CD4-positive, alpha-beta T cell treated with Interferon alpha-2 for 1 hour (primary cell): ENCODE results near the gene CXCR4.
A peak's percentile ranks its signal among the peaks of the same experiment; 100 is the strongest.
"Not testable (repeated sequence)": the region's sequence is repeated elsewhere in the genome, so short reads cannot be mapped to it uniquely, and the experiment has no call there.

Experiments
- DNase-seq, 2 donors: peaks; one replicate each; pipeline ENCODE4 v3.0.0-alpha.2; 2020 to 2022

Gene CXCR4

GRCh38 chr2:136114382-136114781 lies 3.6 kb downstream of the CXCR4 start:
- no peak for DNase-seq

- DNase-seq = no peak
These were observed 4.6 kb downstream of the CXCR4 start for GRCh38 chr2:136113209-136113971.

- DNase-seq = no peak
These were observed 5.4 kb downstream of the CXCR4 start for GRCh38 chr2:136112317-136113208.

- no peak for DNase-seq
These were observed 6.2 kb downstream of the CXCR4 start for GRCh38 chr2:136111711-136112110.

GRCh38 chr2:136110526-136110925 lies 7.4 kb downstream of the CXCR4 start:
- no peak for DNase-seq

- DNase-seq = no peak
These were observed 9.5 kb downstream of the CXCR4 start for GRCh38 chr2:136108463-136108862.

GRCh38 chr2:136107051-136108033 lies 10.6 kb downstream of the CXCR4 start:
- DNase-seq = no peak

GRCh38 chr2:136106505-136106904 lies 11.4 kb downstream of the CXCR4 start:
- DNase-seq = no peak

- no peak for DNase-seq
These were observed 13.0 kb downstream of the CXCR4 start for GRCh38 chr2:136104977-136105376.

- no peak for DNase-seq
These were observed 16.9 kb downstream of the CXCR4 start for GRCh38 chr2:136101042-136101441.

GRCh38 chr2:136098441-136098840 lies 19.5 kb downstream of the CXCR4 start:
- peak in 1 of 2 donors; percentile 24 for DNase-seq

GRCh38 chr2:136093583-136093982 lies 24.4 kb downstream of the CXCR4 start:
- no peak for DNase-seq

- DNase-seq = no peak
These were observed 26.1 kb downstream of the CXCR4 start for GRCh38 chr2:136091899-136092298.

GRCh38 chr2:136087901-136088460 lies 30.0 kb downstream of the CXCR4 start:
- DNase-seq = not testable (repeated sequence)

GRCh38 chr2:136086253-136087016 lies 31.5 kb downstream of the CXCR4 start:
- DNase-seq = no peak

- DNase-seq = no peak
These were observed 32.3 kb downstream of the CXCR4 start for GRCh38 chr2:136085453-136086209.

GRCh38 chr2:136081582-136082210 lies 36.3 kb downstream of the CXCR4 start:
- DNase-seq = no peak

GRCh38 chr2:136080114-136080513 lies 37.8 kb downstream of the CXCR4 start:
- peak in 1 of 2 donors; percentile 29 for DNase-seq

GRCh38 chr2:136077107-136077506 lies 40.8 kb downstream of the CXCR4 start:
- DNase-seq = no peak

- DNase-seq = no peak
These were observed 42.5 kb downstream of the CXCR4 start for GRCh38 chr2:136075476-136075875.
